WTC11 (cell line): ENCODE measurements around the gene MLXIPL. TPM values are rescaled to one million over a fixed set of nuclear protein-coding genes. Genes with fewer than 3 reads are reported as not detected.

Source experiments
- ATAC-seq: fragments of 200-7000 bp; cut with Tn5 transposase; 2 replicates; pipeline ENCODE4 v1.10.0; 2021; ENCODE audit warnings: mild to moderate bottlenecking, moderate library complexity
- CTCF ChIA-PET: fragments of 300-600 bp; sonication (Branson Sonifier 250); formaldehyde crosslinking; loops from one replicate; lab custom pipeline; 2021; ENCODE audit warnings: antibody characterized with exemption; lab: Charles Lee
- POLR2A ChIA-PET: fragments of 350-600 bp; sonication (Branson Sonifier 250); formaldehyde crosslinking; loops from one replicate; lab custom pipeline; 2021; ENCODE audit warnings: antibody characterized with exemption; lab: Charles Lee
- DNase-seq: peaks from one replicate; pipeline ENCODE4 v3.0.0; 2021; ENCODE audit warnings: low spot score
- H3K27ac Mint-ChIP-seq: 2 replicates; pipeline ENCODE4 v1.8.0; 2021; ENCODE audit warnings: mixed read lengths
- H3K27me3 Mint-ChIP-seq: 2 replicates; pipeline ENCODE4 v1.8.0; 2021; ENCODE audit warnings: low read depth, mild to moderate bottlenecking, moderate library complexity, mixed read lengths
- H3K36me3 Mint-ChIP-seq: 2 replicates; pipeline ENCODE4 v1.8.0; 2021; ENCODE audit warnings: mixed read lengths
- H3K4me1 Mint-ChIP-seq: 2 replicates; pipeline ENCODE4 v1.8.0; 2022; ENCODE audit warnings: mixed read lengths
- H3K4me3 Mint-ChIP-seq: 2 replicates; pipeline ENCODE4 v1.8.0; 2021; ENCODE audit warnings: mild to moderate bottlenecking, moderate library complexity, mixed read lengths
- H3K9me3 Mint-ChIP-seq: 2 replicates; pipeline ENCODE4 v1.8.0; 2021; ENCODE audit warnings: mixed read lengths
- AFF4 ChIP-seq: sonication (generic); formaldehyde crosslinking; IDR thresholded peaks from 2 replicates; pipeline ENCODE4 v1.8.1; 2023; ENCODE audit warnings: mild to moderate bottlenecking, missing genetic modification reagents, borderline replicate concordance
- ARID4B ChIP-seq: sonication (generic); formaldehyde crosslinking; IDR thresholded peaks from 2 replicates; pipeline ENCODE4 v1.8.0; 2023; ENCODE audit warnings: missing genetic modification reagents, mild to moderate bottlenecking, borderline replicate concordance
- ATF6 ChIP-seq: sonication (generic); formaldehyde crosslinking; IDR thresholded peaks from 2 replicates; pipeline ENCODE4 v1.8.1; 2023; ENCODE audit warnings: mild to moderate bottlenecking, missing genetic modification reagents
- E2F4 ChIP-seq: sonication (generic); formaldehyde crosslinking; IDR thresholded peaks from 2 replicates; pipeline ENCODE4 v1.8.1; 2022; ENCODE audit warnings: low read depth, mild to moderate bottlenecking, moderate library complexity, missing genetic modification reagents, borderline replicate concordance
- ELF4 ChIP-seq: sonication (generic); formaldehyde crosslinking; IDR thresholded peaks from 2 replicates; pipeline ENCODE4 v1.8.1; 2022; ENCODE audit warnings: low read depth, mild to moderate bottlenecking, moderate library complexity, missing genetic modification reagents
- GTF2I ChIP-seq: fragments of 250-450 bp; sonication (Bioruptor Pico); conservative IDR thresholded peaks from 2 replicates; pipeline ENCODE4 v1.4.0; 2021; ENCODE audit warnings: mild to moderate bottlenecking
- IRF2 ChIP-seq: sonication (generic); formaldehyde crosslinking; IDR thresholded peaks from 2 replicates; pipeline ENCODE4 v1.8.0; 2022; ENCODE audit warnings: low read depth, missing genetic modification reagents, borderline replicate concordance
- JUN ChIP-seq: sonication (generic); formaldehyde crosslinking; IDR thresholded peaks from 2 replicates; pipeline ENCODE4 v1.8.0; 2023; ENCODE audit warnings: mild to moderate bottlenecking, missing genetic modification reagents
- KAT7 ChIP-seq: sonication (generic); formaldehyde crosslinking; IDR thresholded peaks from 2 replicates; pipeline ENCODE4 v1.8.1; 2023; ENCODE audit warnings: missing genetic modification reagents, mild to moderate bottlenecking, borderline replicate concordance
- MXD4 ChIP-seq: fragments of 250-450 bp; sonication (Bioruptor Pico); IDR thresholded peaks from 2 replicates; pipeline ENCODE4 v1.8.0; 2021; ENCODE audit warnings: mild to moderate bottlenecking, moderate library complexity, borderline replicate concordance
- OVOL2 ChIP-seq: fragments of 250-450 bp; sonication (Bioruptor Pico); IDR thresholded peaks from 2 replicates; pipeline ENCODE4 v1.9.0; 2021; ENCODE audit warnings: mild to moderate bottlenecking, borderline replicate concordance
- RELA ChIP-seq: sonication (generic); formaldehyde crosslinking; IDR thresholded peaks from 2 replicates; pipeline ENCODE4 v1.8.1; 2022; ENCODE audit warnings: missing genetic modification reagents, mild to moderate bottlenecking, borderline replicate concordance
- RORB ChIP-seq: fragments of 250-450 bp; sonication (Bioruptor Pico); IDR thresholded peaks from 2 replicates; pipeline ENCODE4 v1.9.0; 2021; ENCODE audit warnings: mild to moderate bottlenecking
- TCF7 ChIP-seq: sonication (generic); formaldehyde crosslinking; IDR thresholded peaks from 2 replicates; pipeline ENCODE4 v1.8.0; 2022; ENCODE audit warnings: mild to moderate bottlenecking, low read depth, missing genetic modification reagents, moderate library complexity
- ZBTB21 ChIP-seq: sonication (generic); formaldehyde crosslinking; IDR thresholded peaks from 2 replicates; pipeline ENCODE4 v1.8.1; 2023; ENCODE audit warnings: mild to moderate bottlenecking, missing genetic modification reagents, borderline replicate concordance
- ZNF232 ChIP-seq: sonication (generic); formaldehyde crosslinking; IDR thresholded peaks from 2 replicates; pipeline ENCODE4 v1.8.0; 2022; ENCODE audit warnings: mild to moderate bottlenecking, missing genetic modification reagents
- ZNF281 ChIP-seq: sonication (generic); formaldehyde crosslinking; IDR thresholded peaks from 2 replicates; pipeline ENCODE4 v1.8.0; 2023; ENCODE audit warnings: mild to moderate bottlenecking, missing genetic modification reagents
- ZNF671 ChIP-seq: fragments of 250-450 bp; sonication (Bioruptor Pico); IDR thresholded peaks from 2 replicates; pipeline ENCODE4 v1.8.0; 2021; ENCODE audit warnings: mild to moderate bottlenecking
- ZSCAN18 ChIP-seq: fragments of 250-450 bp; sonication (Bioruptor Pico); IDR thresholded peaks from 2 replicates; pipeline ENCODE4 v2.1.2; 2022; ENCODE audit warnings: mild to moderate bottlenecking, moderate library complexity
- total RNA-seq: library from RNA; stranded (reverse); gene quantifications from 3 replicates; pipeline ENCODE4 v1.2.3, GENCODE V29; 2021

Gene MLXIPL
- total RNA-seq, 1 experiment from 2014 or later = 20.4 TPM

- TF ChIP-seq ZNF281 (CRISPR knock-in tag) (no peak), AFF4 (no peak), TCF7 (CRISPR knock-in tag) (no peak)
These were observed 9.0 kb upstream of the MLXIPL start (continued) for GRCh38 chr7:73633323-73633722.

GRCh38 chr7:73631558-73631957, 7.2 kb upstream of the MLXIPL start:
- no peak for ATAC-seq
- H3K27ac Mint-ChIP-seq = no peak overlapping the region
- peaks cover 16% of the 10 kb centered on the region for H3K27me3 Mint-ChIP-seq
- DNase-seq = no peak
- POLR2A ChIA-PET = interaction anchor here (0.6 kb wide), 1 partner anchor 41 kb away, joined by 8 read pairs; no protein-coding TSS in a partner anchor
- H3K36me3 Mint-ChIP-seq = no peaks in the 10 kb centered on the region
- H3K4me1 Mint-ChIP-seq = peaks cover 5% of the 10 kb centered on the region
- TF ChIP-seq ATF6 (CRISPR knock-in tag) = no peak
- no peak for TF ChIP-seq ZBTB21
- no peak for TF ChIP-seq GTF2I (CRISPR knock-in tag)
- no peak for TF ChIP-seq ZSCAN18 (CRISPR knock-in tag)
- no peak for TF ChIP-seq KAT7
- no peak for TF ChIP-seq ZNF232 (CRISPR knock-in tag)
- TF ChIP-seq RELA = no peak
- no peak for TF ChIP-seq RORB (CRISPR knock-in tag)
- no peak for TF ChIP-seq ZNF671 (CRISPR knock-in tag)
- TF ChIP-seq ARID4B = no peak
- TF ChIP-seq JUN (CRISPR knock-in tag) = no peak
- no peak for TF ChIP-seq MXD4 (CRISPR knock-in tag)
- TF ChIP-seq IRF2 = no peak
- TF ChIP-seq E2F4 (CRISPR knock-in tag) = no peak
- no peak for TF ChIP-seq OVOL2 (CRISPR knock-in tag)
- no peak for TF ChIP-seq ELF4 (CRISPR knock-in tag)
- no peaks in the 10 kb centered on the region for H3K9me3 Mint-ChIP-seq
- CTCF ChIA-PET = interaction anchor here (0.6 to 1.7 kb wide), 4 partner anchors 13 to 333 kb away, joined by 4 to 5 read pairs (median 4); no protein-coding TSS in a partner anchor
- no peak overlapping the region for H3K4me3 Mint-ChIP-seq
